Activated CD8-positive, alpha-beta T cell treated with anti-CD3 and anti-CD28 coated beads, Interleukin-2, amount 10 ng/mL, durations not matched to agents 7 days and 5 days (primary cell): ENCODE measurements around the gene FAM13C. TPM values are rescaled to one million over a fixed set of nuclear protein-coding genes. Genes with fewer than 3 reads are reported as not detected.

Source experiments
- ATAC-seq: fragments of 150-1000 bp; cut with Tn5 transposase; one replicate; pipeline ENCODE4 v1.10.0; 2021; ENCODE audit warnings: moderate library complexity
- CTCF ChIA-PET: fragments of 350-600 bp; sonication (Branson Sonifier 250); formaldehyde crosslinking; loops from one replicate; lab custom pipeline; 2021; ENCODE audit warnings: antibody characterized with exemption; lab: Charles Lee
- POLR2A ChIA-PET: fragments of 350-600 bp; sonication (Branson Sonifier 250); formaldehyde crosslinking; loops from one replicate; lab custom pipeline; 2021; ENCODE audit warnings: antibody characterized with exemption; lab: Charles Lee
- DNase-seq: peaks from one replicate; pipeline ENCODE4 v3.0.0-alpha.2; 2020
- H3K27ac Mint-ChIP-seq: one replicate; pipeline ENCODE4 v1.8.0; 2021; ENCODE audit warnings: mild to moderate bottlenecking, mixed read lengths
- H3K27me3 Mint-ChIP-seq: one replicate; pipeline ENCODE4 v1.8.0; 2021; ENCODE audit warnings: low read depth, mixed read lengths
- H3K36me3 Mint-ChIP-seq: one replicate; pipeline ENCODE4 v1.8.0; 2021; ENCODE audit warnings: low read depth, mixed read lengths
- H3K4me1 Mint-ChIP-seq: one replicate; pipeline ENCODE4 v1.8.0; 2021; ENCODE audit warnings: low read depth, mixed read lengths
- H3K4me3 Mint-ChIP-seq: one replicate; pipeline ENCODE4 v1.8.0; 2021; ENCODE audit warnings: mild to moderate bottlenecking, mixed read lengths
- H3K9me3 Mint-ChIP-seq: one replicate; pipeline ENCODE4 v1.8.0; 2022; ENCODE audit warnings: mixed read lengths; ENCODE audit not compliant: insufficient read depth
- total RNA-seq, 2 experiments: library from RNA; stranded (reverse); gene quantifications; one replicate each; pipeline ENCODE4 v1.2.3, GENCODE V29; 2021

Gene FAM13C
- total RNA-seq, 2 experiments from 2014 or later, result not detected

DNA sequence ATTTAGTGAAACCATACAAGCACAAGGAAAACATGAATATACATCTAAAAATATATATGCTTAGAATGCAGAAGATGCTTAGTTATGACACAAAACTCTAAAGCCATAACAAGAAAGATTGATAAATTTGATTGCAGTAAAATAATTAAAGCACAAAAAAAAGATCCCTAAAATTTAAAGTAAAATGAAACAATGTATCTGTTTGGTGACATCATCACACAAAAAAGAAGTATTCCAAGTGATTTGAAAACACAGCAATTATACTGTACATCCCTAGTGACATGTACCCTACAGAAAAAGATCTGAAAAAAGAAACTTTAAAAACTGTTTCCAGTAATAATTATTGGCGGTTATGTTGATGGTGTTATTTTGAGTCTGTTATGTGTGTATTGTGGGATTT lies 148.2 kb downstream of the FAM13C start:
- ChIA-PET POLR2A (no interaction called here), CTCF (no interaction called here)
- Mint-ChIP-seq H3K9me3 (no peaks in the 10 kb centered on the region), H3K27ac (no peak overlapping the region), H3K4me3 (no peak overlapping the region), H3K36me3 (no peaks in the 10 kb centered on the region), H3K27me3 (no peaks in the 10 kb centered on the region), H3K4me1 (no peaks in the 10 kb centered on the region)
- DNase-seq (no peak), ATAC-seq (no peak)

DNA sequence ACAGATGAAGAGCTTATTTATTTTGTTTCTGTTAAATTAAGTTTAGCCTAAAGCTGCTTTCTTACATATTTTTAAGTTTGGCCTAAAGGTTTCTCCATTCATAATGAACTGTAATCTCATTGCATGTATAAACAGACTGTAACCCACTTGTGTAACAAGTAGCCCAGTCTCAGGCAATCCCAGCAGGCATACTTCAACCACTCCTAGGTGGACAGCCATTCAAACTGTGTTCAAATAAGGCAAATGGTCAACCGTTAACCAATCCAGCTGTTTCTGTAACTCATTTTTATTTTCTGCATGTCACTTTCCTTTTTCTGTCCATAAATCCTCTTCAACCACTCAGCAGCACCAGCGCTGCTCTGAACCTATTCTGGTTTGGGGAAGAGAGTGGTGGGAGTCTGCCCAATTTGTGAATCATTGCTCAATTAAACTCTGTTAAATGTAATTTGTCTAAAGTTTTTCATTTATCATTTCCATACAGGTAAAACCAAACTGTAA lies 150.0 kb downstream of the FAM13C start:
- H3K27me3 Mint-ChIP-seq, result no peaks in the 10 kb centered on the region
- H3K4me1 Mint-ChIP-seq, result no peaks in the 10 kb centered on the region
- DNase-seq (no peak), ATAC-seq (no peak)
- no peak overlapping the region for H3K4me3 Mint-ChIP-seq
- no peaks in the 10 kb centered on the region for H3K9me3 Mint-ChIP-seq
- POLR2A ChIA-PET, result no interaction called here
- CTCF ChIA-PET, result no interaction called here
- H3K36me3 Mint-ChIP-seq, result no peaks in the 10 kb centered on the region
- no peak overlapping the region for H3K27ac Mint-ChIP-seq

- H3K4me3 Mint-ChIP-seq, result no peak overlapping the region
Measured at GRCh38 chr10:59206204-59206720, 156.1 kb downstream of the FAM13C start.

More at GRCh38 chr10:59206204-59206720, 156.1 kb downstream of the FAM13C start:
- ATAC-seq (no peak), DNase-seq (no peak)
- H3K27ac Mint-ChIP-seq, result no peak overlapping the region
- H3K9me3 Mint-ChIP-seq, result peaks cover 5% of the 10 kb centered on the region
- H3K27me3 Mint-ChIP-seq, result no peaks in the 10 kb centered on the region
- no peaks in the 10 kb centered on the region for H3K36me3 Mint-ChIP-seq
- no peaks in the 10 kb centered on the region for H3K4me1 Mint-ChIP-seq
- ChIA-PET POLR2A (no interaction called here), CTCF (no interaction called here)

Other genes starting within 250 kb of the FAM13C start
- gene PHYHIPL, start 185.9 kb downstream of the FAM13C start, total RNA-seq, result not detected